ENCODE measurements around the gene TTLL10.
"Not testable (repeated sequence)": the region's sequence is repeated elsewhere in the genome, so short reads cannot be mapped to it uniquely, and the experiment has no call there.

The TTLL10 gene

GRCh38 chr1:1137256-1138045 is 36.2 kb upstream of the TTLL10 start:
- DNase-seq (ENCODE audit: insufficient read length, low spot score) (peak; percentile 90), FAIRE-seq (peak; percentile 9)
- no peak for TF ChIP-seq POU2F2 (IDR thresholded peaks at IDR 0.05; ENCODE audit: low read depth, low read length)
- no peak for TF ChIP-seq POLR2AphosphoS5 (IDR thresholded peaks at IDR 0.05; ENCODE audit: low read depth, low read length)
- TF ChIP-seq TAF1 (IDR thresholded peaks at IDR 0.05; ENCODE audit: low read depth, low read length), result no peak
- no peak for TF ChIP-seq POLR2A (IDR thresholded peaks at IDR 0.05; ENCODE audit: low read depth, low read length)
- TF ChIP-seq SPI1 (IDR thresholded peaks at IDR 0.05; ENCODE audit: low read depth, low read length), result no peak
- TF ChIP-seq PAX5 (IDR thresholded peaks at IDR 0.05; ENCODE audit: insufficient read depth, low read length, severe bottlenecking), result no peak

DNA sequence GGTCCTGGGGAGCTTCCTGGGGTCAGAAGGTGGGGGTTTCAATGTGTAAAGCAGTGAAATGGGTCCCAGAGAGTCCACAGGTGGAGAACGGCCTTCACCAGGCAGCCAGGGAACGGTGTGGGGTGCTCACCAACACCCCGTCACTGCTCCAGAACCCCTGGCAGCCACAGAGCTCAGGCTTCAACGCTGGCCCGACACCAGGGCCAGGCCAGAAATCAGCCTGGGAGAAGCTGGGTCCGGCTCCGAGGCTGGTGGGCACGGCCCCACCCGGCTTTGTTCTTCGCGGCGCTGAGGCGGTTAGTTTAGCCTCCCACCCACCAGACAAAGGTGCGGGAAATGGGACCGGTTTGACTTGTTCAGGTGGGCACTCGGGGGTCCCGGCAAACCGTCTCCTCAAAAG is 33.0 kb upstream of the TTLL10 start:
- FAIRE-seq, result no peak
- no peak for DNase-seq (ENCODE audit: insufficient read length, low spot score)
- TF ChIP-seq POU2F2 (IDR thresholded peaks at IDR 0.05; ENCODE audit: low read depth, low read length) (no peak), PAX5 (IDR thresholded peaks at IDR 0.05; ENCODE audit: insufficient read depth, low read length, severe bottlenecking) (no peak), SPI1 (IDR thresholded peaks at IDR 0.05; ENCODE audit: low read depth, low read length) (no peak)

DNA sequence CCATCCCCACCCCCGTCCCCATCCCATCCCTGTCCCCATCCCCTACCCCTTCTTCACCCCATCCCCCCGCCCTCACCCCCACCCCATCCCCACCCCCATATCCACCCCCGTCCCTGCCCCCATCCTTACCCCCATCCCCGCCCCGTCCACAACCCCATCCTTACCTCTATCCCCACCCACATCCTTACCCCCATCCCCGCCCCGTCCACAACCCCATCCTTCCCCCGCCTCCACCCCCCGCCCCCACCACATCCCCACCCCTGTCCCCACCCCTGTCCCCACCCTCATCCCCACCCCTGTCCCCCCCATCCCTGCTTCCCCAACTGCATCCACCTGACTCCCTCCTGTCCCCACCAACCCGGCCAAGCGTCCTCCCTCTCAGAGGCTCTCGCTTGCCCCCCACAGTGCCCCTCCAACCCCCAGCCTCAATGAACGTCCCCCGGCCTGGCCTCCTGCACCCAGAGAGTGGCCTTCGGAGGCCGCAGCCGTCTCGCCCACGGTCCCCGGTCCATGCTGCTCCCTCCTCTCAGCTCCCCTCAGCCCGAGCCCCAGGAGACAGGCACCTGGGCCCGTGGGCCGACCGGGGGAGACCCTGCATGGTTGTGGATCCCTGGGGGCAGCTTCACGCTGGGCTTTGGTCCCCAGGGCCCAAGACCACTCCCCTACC is 32.3 kb upstream of the TTLL10 start:
- DNase-seq (ENCODE audit: insufficient read length, low spot score) (no peak), FAIRE-seq (no peak)
- no peak for TF ChIP-seq POU2F2 (IDR thresholded peaks at IDR 0.05; ENCODE audit: low read depth, low read length)

GRCh38 chr1:1141911-1142250 is 31.8 kb upstream of the TTLL10 start:
- DNase-seq (ENCODE audit: insufficient read length, low spot score) (no peak), FAIRE-seq (no peak)
- TF ChIP-seq POU2F2 (IDR thresholded peaks at IDR 0.05; ENCODE audit: low read depth, low read length) (no peak), POLR2AphosphoS5 (IDR thresholded peaks at IDR 0.05; ENCODE audit: low read depth, low read length) (no peak), PAX5 (IDR thresholded peaks at IDR 0.05; ENCODE audit: insufficient read depth, low read length, severe bottlenecking) (no peak), TAF1 (IDR thresholded peaks at IDR 0.05; ENCODE audit: low read depth, low read length) (no peak), SPI1 (IDR thresholded peaks at IDR 0.05; ENCODE audit: low read depth, low read length) (no peak), POLR2A (IDR thresholded peaks at IDR 0.05; ENCODE audit: low read depth, low read length) (no peak)

DNA sequence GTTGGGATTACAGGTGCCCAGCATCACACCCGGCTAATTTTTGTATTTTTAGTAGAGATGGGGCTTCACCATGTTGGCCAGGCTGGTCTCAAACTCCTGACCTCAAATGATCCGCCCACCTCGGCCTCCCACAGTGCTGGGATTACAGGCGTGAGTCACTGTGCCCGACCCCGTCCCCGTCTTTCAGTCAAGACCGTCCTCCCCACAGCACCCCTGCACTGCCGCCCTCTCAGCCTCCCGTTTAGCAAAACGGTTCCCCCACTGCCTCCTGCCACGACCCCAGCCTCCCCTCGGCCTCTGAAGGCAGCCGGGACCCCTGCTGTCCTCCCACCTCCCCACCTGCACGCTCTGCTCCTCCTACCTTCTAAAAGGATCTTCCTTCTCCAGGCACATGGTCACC is 31.3 kb upstream of the TTLL10 start:
- FAIRE-seq, result not testable (repeated sequence)

DNA sequence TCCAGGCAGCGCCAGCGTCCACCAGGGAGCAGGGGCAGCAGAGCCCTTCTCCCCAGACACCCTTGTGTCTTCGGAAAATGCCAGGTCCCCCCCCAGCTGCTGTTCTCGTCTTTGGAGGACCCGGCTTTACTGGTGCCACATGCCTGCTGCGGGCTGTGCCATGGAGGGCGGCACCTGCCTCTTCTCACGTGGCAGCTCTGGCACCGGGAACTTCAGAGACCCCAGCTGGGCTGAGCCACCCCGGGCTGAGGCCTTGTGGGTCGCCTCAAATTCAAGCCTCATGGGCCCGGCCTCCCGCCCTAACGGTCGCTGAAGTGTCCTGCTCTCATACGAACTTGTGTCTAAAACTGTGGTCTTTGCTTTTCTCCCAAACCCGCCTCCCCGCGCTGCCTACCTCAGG is 30.8 kb upstream of the TTLL10 start:
- TF ChIP-seq TAF1 (IDR thresholded peaks at IDR 0.05; ENCODE audit: low read depth, low read length) (no peak), POLR2AphosphoS5 (IDR thresholded peaks at IDR 0.05; ENCODE audit: low read depth, low read length) (no peak), PAX5 (IDR thresholded peaks at IDR 0.05; ENCODE audit: insufficient read depth, low read length, severe bottlenecking) (no peak), POU2F2 (IDR thresholded peaks at IDR 0.05; ENCODE audit: low read depth, low read length) (no peak), POLR2A (IDR thresholded peaks at IDR 0.05; ENCODE audit: low read depth, low read length) (no peak), SPI1 (IDR thresholded peaks at IDR 0.05; ENCODE audit: low read depth, low read length) (no peak)
- no peak for FAIRE-seq
- no peak for DNase-seq (ENCODE audit: insufficient read length, low spot score)

More for the DNA sequence above, 31.3 kb upstream of the TTLL10 start:
- not testable (repeated sequence) for DNase-seq (ENCODE audit: insufficient read length, low spot score)

- FAIRE-seq (no peak), DNase-seq (ENCODE audit: insufficient read length, low spot score) (no peak)
- TF ChIP-seq POLR2A (IDR thresholded peaks at IDR 0.05; ENCODE audit: low read depth, low read length), result no peak
Measured at GRCh38 chr1:1143636-1144035, 30.0 kb upstream of the TTLL10 start.

GRCh38 chr1:1144122-1144842 is 29.4 kb upstream of the TTLL10 start:
- TF ChIP-seq PAX5 (IDR thresholded peaks at IDR 0.05; ENCODE audit: insufficient read depth, low read length, severe bottlenecking) (no peak), POU2F2 (IDR thresholded peaks at IDR 0.05; ENCODE audit: low read depth, low read length) (no peak), POLR2AphosphoS5 (IDR thresholded peaks at IDR 0.05; ENCODE audit: low read depth, low read length) (no peak), SPI1 (IDR thresholded peaks at IDR 0.05; ENCODE audit: low read depth, low read length) (peak; percentile 74)
- DNase-seq (ENCODE audit: insufficient read length, low spot score), result peak; percentile 80
- peak; percentile 86 for FAIRE-seq

DNA sequence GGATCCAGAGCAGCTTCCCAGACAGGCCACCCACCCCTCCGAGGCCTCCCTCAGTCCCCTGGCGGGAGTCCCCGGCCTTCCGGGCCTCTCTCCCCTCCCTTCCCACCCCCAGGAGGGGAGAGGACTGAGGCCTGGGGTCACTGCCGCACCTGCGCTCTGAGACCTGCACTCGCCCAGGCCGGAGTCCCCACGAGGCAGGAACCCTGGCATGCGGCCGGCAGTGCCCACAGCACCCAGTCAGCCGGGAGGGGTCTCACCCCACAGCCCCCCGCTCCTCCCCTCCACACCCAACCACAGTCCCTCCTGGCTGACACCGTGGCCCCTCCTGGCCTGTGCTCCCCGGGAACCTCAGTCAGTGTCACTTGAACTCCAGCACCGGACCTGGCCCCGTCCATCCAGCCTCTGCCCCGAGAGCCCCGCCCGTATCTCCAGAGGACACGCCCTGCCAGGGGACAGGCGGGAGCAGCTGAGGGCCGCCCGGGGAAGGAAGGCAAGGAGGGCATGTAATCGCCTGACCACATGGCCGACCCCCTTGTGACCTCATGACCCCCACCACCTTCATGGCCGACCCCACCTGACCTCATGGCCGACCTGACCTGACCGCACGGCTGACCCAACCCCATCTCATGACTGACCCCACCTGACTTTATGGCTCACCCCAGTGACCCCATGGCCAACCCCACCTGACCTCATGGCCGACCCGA is 28.7 kb upstream of the TTLL10 start:
- FAIRE-seq (no peak), DNase-seq (ENCODE audit: insufficient read length, low spot score) (no peak)
- TF ChIP-seq PAX5 (IDR thresholded peaks at IDR 0.05; ENCODE audit: insufficient read depth, low read length, severe bottlenecking) (no peak), POLR2AphosphoS5 (IDR thresholded peaks at IDR 0.05; ENCODE audit: low read depth, low read length) (no peak), POU2F2 (IDR thresholded peaks at IDR 0.05; ENCODE audit: low read depth, low read length) (no peak), TAF1 (IDR thresholded peaks at IDR 0.05; ENCODE audit: low read depth, low read length) (no peak), POLR2A (IDR thresholded peaks at IDR 0.05; ENCODE audit: low read depth, low read length) (no peak), SPI1 (IDR thresholded peaks at IDR 0.05; ENCODE audit: low read depth, low read length) (no peak)

- TF ChIP-seq POLR2AphosphoS5 (IDR thresholded peaks at IDR 0.05; ENCODE audit: low read depth, low read length), result no peak
- no peak for TF ChIP-seq POU2F2 (IDR thresholded peaks at IDR 0.05; ENCODE audit: low read depth, low read length)
- TF ChIP-seq TAF1 (IDR thresholded peaks at IDR 0.05; ENCODE audit: low read depth, low read length), result no peak
- TF ChIP-seq SPI1 (IDR thresholded peaks at IDR 0.05; ENCODE audit: low read depth, low read length), result no peak
- TF ChIP-seq POLR2A (IDR thresholded peaks at IDR 0.05; ENCODE audit: low read depth, low read length), result no peak
- TF ChIP-seq PAX5 (IDR thresholded peaks at IDR 0.05; ENCODE audit: insufficient read depth, low read length, severe bottlenecking), result no peak
- FAIRE-seq (no peak), DNase-seq (ENCODE audit: insufficient read length, low spot score) (no peak)
Measured at GRCh38 chr1:1145547-1145914, 28.1 kb upstream of the TTLL10 start.
